ENCODE results near the gene ZNF280B.
A peak's percentile ranks its signal among the peaks of the same experiment; 100 is the strongest.
"Not testable (repeated sequence)": the region's sequence is repeated elsewhere in the genome, so short reads cannot be mapped to it uniquely, and the experiment has no call there.

ZNF280B gene

DNA sequence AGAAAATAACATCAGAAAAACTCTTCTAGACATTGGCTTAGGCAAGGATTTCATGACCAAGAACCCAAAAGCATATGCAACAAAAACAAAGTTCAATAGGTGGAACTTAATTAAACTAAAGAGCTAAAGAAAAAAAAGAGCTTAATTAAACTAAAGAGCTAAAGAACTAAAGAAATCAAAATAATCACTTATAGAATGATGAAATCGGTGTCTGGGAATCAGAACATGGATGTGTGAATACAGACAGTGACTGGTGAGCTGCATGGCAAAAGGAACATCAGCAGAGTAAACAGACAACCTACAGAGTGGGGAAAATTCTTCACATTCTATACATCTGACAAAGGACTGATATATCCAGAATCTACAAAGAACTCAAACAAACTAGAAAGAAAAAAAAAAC, 41.4 kb downstream of the ZNF280B start:
- FAIRE-seq = no peak
- no peak for DNase-seq (ENCODE audit: insufficient read length, low spot score)

DNA sequence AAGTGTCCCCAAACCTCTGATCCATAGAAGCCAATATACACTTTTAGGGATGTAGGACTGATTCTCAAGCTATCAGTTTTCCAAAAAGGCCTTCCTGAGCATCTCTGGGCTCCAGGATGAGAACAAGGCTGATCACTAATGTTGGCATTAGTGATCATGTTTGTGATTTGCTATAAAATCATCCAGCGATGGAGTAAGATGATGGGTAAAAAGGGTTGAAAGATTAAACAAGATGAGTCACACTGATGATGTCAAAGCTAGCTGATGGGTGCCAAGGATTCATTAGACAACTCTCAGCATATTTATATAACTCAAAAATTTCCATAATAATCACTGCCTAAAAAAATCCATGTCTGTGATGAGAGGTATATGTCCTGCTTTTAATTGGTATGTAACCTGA, 42.8 kb downstream of the ZNF280B start:
- DNase-seq (ENCODE audit: insufficient read length, low spot score) (no peak), FAIRE-seq (no peak)

DNA sequence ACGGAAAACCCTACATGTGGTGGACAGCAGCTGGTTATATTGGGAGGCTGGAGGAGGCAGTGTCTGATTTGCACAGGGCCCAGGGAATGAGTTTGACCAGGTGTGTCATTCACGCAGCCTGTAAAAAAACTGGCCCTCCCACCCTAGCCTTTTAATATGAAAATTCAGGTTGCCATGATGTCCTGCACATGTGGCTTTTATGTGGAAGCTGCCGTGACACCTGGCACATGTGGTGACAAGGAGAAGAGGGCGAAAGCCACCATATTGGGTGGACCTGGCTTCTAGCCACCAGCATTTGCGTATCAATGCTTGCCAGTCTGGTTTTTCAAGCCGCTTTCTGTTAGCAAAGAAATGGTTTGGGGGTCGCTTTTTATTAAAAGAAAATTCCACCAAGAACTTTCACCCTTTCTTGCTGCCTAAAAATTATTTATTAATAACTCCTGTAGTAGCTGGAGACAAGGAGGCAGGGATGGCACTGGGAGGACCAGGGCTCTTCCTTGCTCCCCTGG, 43.4 kb downstream of the ZNF280B start:
- no peak for FAIRE-seq
- DNase-seq (ENCODE audit: insufficient read length, low spot score) = no peak

DNA sequence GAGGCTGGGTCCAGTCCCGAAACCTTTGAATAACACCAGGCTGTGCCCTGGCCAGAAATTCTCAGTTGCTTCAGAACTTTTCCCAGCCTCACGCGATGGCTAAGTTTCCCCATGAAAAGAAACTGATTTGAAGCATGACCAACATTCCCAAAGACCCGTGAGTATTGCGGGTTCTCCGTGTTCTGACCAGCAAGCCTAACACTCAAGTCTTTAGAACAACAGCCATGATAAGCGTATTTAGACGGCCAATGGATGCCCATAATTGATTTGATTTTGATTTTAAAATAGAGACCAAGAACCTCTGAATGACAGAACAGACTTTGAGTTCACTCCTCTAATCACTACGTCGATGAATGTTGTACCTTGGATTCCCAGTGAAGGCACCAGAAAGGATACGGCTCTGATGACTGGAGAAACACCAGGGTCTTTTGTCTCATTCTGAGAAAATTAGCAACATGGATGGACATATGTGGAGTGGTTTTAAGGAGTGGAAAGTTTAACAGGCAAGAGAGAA, 43.9 kb downstream of the ZNF280B start:
- no peak for DNase-seq (ENCODE audit: insufficient read length, low spot score)
- no peak for FAIRE-seq

DNA sequence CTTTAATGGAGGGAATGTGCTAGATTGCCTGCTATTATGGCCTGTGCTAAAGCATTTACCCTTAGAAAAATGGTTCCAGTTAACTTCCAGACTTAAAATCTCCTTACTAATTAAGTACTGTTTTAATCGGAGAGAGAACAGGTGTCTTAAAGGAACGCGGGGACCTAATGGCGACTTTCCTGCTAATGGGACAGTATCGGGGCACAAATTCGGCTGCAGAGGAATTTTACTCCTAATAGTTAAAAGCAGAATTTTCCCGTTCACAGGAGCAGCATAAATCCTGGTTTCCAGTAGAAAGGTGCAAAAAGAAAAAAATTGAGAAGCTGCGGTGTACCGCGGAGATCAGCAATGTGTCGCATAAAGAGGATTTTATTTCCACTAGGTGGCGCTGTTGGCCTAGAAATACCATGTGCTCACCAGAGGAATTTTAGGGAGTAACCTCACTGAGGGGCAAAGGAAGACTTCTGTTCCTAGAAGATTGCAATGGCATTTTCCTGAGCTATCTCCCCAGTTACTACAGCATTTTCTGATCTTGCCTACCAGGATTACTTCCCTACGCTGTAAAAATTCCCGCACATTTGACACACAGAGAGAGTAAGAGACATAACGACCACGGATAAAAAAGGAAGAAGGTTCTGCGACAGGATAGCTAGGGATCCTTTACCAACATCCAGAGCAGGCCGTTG, 44.5 kb downstream of the ZNF280B start:
- DNase-seq (ENCODE audit: insufficient read length, low spot score) (peak; percentile 53), FAIRE-seq (no peak)

DNA sequence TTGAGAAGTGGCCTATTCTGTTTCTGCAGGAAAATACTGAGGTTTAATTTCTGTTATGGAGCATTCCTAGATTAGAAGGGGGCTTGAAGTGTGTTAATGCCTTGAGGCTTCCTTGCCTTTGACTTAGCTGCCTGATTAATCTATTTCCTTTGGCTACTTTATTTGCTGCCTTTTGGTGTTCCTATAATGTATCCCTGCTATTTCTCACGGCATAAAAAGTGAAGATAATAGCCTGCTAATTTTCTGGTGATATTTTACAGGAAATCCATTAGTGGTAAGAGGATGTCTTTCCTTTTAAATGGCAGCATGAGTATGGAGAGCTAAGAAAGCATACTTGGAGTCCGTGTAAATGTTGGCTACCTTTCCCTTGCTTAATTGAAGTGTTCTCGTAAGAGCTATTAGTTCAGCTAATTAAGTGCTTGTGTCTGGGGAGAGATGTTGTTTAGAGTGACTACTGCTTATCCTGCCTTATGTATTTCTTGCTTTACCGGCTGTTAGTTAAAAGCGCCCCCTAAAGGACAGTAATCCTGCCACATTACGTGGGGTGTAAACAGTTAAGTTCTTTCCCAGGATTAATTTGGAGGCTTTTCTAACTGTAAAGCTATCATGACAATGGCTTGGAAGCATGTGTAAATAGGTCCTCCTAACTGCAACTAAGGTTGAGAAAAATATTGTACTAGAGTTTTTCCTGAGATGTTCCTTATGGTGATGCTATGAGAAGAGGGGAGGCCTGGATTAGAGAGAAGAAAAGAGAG, 45.6 kb downstream of the ZNF280B start:
- FAIRE-seq (no peak), DNase-seq (ENCODE audit: insufficient read length, low spot score) (no peak)

DNA sequence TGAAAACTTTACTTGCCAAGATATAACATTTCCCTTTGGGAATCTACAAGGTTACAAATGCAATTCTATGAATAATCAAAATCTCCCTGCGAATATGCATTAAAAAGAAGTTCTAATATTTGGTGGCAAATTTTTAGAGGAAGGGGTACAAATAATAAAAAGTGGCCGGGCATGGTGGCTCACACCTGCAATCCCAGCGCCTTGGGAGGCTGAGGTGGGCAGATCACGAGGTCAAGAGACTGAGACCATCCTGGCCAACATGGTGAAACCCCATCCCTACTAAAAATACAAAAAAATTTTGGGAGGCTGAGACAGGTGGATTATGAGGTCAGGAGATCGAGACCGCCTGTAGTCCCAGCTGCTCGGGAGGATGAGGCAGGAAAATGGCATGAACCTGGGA, 47.0 kb downstream of the ZNF280B start:
- FAIRE-seq = no peak
- no peak for DNase-seq (ENCODE audit: insufficient read length, low spot score)

DNA sequence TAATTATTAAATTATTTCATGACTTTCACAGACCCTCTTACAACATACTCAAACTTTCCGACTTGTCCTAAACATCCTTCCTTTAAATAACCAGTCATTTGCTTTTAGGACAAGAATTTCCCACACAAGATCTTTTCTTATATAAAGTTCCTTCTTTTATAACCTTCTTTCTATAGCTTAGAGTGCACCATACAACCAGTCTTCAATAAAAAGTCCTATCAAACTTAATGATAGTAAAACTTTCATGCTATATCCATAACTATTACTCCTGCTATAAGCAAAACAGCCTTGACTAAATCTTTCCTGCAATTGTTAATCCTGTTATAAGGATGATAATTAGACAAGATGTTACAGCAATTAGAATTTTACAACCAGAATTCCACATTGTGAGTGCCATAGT, 47.4 kb downstream of the ZNF280B start:
- no peak for FAIRE-seq
- no peak for DNase-seq (ENCODE audit: insufficient read length, low spot score)

DNA sequence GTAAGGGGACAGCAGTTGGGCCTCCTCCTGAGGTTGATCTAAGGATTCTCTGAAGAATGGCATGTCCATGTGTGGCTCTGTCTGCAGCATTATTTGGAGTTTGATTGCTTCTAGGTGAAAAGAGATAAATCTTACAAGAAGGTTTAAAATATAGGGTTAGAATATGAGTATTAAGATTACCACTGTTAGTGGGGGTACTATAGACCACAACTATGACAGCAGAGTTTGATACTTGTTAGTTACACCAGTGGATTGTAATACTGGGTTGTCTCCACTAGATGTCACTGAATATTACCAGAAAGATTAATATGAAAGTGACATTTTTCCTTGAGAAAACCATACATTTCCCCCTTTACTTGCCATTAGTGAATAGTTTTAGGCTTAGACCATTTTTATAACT, 47.9 kb downstream of the ZNF280B start:
- DNase-seq (ENCODE audit: insufficient read length, low spot score) (no peak), FAIRE-seq (no peak)

DNA sequence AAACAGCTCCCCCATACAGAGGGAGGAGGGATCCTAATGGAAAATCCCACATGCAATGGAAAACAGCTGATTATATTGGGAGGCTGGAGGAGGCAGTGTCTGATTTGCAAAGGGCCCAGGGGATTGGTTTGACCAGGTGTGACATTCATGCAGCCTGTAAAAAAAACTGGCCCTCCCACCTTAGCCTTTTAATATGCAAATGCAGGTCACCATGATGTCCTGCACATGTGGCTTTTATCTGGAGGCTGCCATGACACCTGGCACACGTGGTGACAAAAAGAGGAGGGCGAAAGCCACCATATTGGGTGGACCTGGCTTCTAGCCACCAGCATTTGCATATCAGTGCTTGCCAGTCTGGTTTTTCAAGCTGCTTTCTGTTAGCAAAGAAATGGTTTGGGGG, 48.5 kb downstream of the ZNF280B start:
- DNase-seq (ENCODE audit: insufficient read length, low spot score) = no peak
- no peak for FAIRE-seq

DNA sequence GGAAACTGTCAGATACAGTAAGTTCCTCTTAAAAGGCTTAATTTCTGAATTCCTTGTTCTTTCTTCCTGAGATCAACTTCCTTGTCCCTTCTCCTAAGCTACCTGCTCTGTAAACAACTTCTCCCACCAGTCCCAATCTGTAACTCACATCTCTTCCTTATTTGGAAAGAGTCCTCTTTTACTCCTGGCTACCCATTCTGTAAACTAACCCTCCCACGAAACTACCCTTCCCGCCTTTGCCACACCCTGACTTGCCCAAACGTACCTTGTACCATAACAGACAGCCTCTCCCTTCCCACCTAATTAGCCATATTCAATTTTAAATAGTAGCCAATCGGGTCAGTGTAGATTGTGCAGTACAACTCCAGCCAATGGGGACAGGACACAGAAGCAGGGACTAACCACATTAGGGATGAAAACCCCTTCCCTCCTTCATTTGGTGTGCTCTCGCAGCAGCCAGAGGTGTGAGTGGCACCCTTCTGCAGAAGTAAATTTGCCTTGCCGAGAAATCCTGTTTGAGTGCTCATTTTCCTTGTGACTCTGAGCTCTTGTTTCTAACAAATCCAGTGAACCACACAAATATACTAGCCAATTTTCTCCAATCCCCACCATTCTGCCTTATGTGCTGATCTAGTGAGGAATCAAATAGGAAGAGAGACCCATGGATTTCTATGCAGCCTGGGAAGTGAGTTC, 49.5 kb downstream of the ZNF280B start:
- DNase-seq (ENCODE audit: insufficient read length, low spot score) (no peak), FAIRE-seq (no peak)

DNA sequence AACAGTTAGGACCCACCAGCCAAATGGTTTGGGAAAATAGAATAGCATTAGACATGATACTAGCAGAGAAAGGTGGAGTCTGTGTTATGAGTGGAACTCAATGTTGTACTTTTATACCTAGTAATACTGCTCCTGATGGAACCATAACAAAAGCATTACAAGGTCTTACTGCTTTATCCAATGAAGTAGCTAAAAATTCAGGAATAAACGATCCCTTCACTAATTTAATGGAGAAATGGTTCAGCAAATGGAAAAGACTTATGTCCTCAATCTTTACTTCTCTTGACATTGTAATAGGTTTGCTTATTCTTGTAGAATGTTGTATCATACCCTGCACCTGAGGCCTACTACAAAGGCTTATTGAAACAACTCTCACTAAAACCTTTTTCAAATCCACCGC, 50.2 kb downstream of the ZNF280B start:
- FAIRE-seq (no peak), DNase-seq (ENCODE audit: insufficient read length, low spot score) (no peak)

DNA sequence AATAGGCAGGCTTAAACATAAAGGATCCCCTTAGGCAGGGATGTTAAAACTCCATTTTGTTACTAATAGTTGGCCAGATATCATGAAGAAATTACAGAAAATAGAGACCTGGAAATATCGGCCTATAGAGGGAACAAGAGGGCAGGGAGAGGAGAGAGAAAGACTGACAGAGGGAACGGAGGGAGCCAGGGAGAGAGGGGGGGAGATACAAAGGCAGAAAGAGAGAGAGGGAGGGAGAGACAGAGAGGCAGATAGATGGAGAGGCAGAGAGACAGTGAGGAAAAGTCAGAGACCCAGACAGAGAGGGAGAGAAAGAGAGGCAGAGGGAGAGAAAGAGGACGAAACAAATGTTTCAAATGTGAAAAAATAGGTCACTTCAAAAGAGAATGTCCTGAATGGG, 53.5 kb downstream of the ZNF280B start:
- no peak for DNase-seq (ENCODE audit: insufficient read length, low spot score)
- no peak for FAIRE-seq

DNA sequence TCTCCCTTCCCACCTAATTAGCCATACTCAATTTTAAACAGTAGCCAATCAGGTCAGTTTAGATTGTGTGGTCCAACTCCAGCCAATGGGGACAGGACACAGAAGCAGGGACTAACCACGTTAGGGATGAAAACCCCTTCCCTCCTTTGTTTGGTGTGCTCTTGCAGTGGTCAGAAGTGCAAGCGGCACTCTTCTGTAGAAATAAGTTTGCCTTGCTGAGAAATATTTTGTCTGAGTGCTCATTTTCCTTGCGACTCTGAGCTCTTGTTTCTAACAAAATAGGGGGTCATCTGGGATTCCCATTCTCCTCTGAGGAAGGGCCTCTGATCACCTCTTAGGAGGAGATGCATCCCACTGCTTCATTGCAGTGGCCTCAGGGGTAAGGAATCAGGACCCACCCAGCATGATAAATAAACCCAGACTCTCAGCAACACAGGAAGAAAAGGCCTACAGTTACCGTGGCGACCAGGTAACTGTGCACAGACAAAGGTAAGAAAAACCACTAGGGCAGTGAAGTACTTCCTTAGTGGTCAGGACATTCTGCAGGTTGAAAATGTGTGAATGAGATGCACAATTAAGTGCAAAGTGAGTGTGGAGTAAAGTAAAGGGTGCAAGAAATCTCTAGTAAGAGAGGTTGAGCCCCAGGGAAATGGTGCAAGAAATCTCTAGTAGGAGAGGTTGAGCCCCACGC, 55.4 kb downstream of the ZNF280B start:
- DNase-seq (ENCODE audit: insufficient read length, low spot score) = no peak
- no peak for FAIRE-seq

DNA sequence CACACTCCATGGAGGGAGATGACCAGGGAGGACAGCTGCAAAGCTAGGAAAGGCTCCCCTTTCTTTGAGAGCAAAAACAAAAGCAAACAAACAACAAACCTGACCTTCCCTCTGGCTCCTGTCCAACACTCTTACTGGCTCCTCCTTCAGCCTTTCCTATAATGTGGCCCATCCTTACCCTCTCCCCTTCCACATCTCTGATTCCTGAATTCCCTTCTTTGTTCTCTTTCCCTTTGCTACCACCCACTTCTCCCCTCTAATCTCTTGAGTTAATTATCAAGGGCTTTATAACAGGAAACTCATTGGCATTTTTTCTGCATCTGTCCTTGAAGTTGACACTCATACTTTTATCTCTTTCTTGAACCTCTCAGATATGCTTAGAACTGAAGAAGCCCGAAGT, 56.3 kb downstream of the ZNF280B start:
- DNase-seq (ENCODE audit: insufficient read length, low spot score) (no peak), FAIRE-seq (no peak)

DNA sequence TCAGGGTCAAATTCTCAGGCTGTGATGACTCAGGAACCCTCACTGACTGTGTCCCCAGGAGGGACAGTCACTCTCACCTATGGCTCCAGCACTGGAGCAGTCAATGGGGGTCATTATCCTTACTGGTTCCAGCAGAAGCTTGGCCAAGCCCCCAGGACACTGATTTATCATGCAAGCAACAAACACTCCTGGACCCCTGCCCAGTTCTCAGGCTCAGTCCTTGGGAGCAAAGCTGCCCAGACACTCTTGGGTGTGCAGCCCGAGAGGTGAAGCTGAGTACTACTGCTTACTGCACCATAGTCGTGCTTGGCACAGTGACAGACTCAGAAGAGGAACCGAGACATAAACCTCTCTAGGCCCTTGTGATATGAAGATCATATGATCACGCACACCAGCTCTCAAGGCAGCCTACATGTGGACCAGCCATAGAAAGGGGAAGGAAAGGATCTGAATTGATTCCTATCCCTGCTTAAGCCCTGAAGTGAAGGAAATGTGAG, 58.2 kb downstream of the ZNF280B start:
- no peak for FAIRE-seq
- DNase-seq (ENCODE audit: insufficient read length, low spot score) = no peak

DNA sequence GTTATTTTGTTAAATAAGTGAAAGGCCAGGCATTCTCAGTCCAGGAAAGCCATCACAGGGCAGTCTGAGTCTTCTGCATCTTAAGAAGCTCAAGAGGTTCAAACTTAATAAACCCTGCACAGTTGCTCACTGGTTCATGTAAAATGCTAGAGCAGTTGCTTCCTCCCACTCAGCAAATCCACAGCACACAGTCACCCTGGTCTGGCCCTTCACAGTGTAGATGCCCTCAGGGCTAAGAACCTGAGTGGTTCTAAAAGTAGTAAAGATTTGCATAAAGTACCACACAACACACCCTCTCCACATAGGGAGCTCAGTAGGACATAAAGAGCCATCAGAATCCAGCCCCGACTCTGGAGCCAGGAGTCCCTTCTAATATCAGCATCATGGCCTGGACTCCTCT, 58.7 kb downstream of the ZNF280B start:
- no peak for FAIRE-seq
- DNase-seq (ENCODE audit: insufficient read length, low spot score) = no peak

DNA sequence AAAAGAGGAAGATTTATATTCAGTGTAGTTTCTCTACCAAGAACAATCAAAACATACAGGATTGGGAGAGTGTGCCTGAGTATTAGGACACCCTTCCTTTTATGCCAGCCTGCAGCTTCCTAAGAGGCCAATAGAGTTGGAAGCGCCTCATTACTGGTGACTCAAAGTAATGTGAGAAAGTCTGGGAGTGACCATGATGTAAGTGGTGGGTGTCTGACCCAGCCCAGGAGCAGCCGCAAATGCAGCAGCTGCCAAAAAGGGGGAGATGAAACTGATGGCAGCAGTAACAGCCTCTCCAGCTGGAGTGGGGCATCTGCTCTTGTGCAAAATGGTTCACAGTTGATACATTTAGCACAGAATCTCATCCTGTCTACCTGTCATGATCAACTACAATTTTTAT, 62.0 kb downstream of the ZNF280B start:
- no peak for DNase-seq (ENCODE audit: insufficient read length, low spot score)
- FAIRE-seq = no peak

DNA sequence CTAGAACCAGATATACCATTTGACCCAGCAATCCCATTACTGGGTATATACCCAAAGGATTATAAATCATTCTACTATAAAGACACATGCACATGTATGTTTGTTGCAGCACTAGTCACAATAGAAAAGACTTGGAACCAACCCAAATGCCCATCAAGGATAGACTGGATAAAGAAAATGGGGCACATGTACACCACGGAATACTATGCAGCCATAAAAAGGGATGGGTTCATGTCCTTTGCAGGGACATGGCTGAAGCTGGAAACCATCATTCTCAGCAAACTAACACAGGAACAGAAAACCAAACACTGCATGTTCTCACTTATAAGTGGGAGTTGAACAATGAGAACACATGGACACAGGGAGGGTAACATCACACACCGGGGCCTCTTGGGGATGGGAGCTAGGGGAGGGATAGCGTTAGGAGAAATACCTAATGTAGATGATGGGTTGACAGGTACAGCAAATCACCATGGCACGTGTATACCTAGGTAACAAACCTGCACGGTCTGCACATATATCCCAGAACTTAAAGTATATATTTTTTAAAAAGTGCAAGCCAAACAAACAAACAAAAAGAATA, 64.4 kb downstream of the ZNF280B start:
- not testable (repeated sequence) for FAIRE-seq; DNase-seq (ENCODE audit: insufficient read length, low spot score)

DNA sequence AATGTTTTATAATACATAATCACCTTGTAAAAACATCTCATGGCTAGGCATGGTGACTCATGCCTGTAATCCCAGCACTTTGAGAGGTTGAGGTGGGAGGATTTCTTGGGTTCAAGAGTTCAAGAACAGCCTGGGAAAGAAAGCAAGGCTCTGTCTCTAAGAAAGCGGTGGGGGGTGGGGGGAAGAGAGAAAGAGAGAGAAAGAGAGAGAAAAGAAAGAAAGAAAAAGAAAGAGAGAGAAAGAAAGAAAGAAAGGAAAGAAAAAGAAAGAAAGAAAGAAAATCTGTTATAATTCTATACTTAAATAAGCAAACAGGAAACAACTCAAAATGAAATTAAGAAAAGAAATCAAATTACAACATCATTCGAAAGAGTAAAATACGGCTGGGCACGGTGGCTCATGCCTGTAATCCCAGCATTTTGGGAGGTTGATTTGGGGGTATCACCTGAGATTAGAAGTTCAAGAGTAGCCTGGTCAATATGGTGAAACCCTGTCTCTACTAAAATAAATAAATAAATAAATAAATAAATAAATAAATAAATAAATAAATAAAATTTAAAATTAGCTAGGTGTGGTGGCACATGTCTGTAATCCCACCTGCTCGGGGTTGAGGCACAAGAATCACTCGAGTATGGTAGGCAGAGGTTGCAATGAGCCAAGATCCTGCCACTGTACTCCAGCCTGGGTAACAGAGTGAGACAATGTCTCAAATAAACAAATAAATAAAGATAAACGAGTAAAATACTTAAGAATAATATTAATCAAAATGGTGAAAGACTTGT, 65.4 kb downstream of the ZNF280B start:
- DNase-seq (ENCODE audit: insufficient read length, low spot score) (no peak), FAIRE-seq (no peak)
